K562 (cell line): ENCODE results near the gene NPEPPS. TPM values are rescaled to one million over a fixed set of nuclear protein-coding genes. Genes with fewer than 3 reads are reported as not detected.

Experiments used
- CCNT2 ChIP-seq: IDR thresholded peaks from 2 replicates; pipeline ENCODE4 v1.6.1; 2011; ENCODE audit warnings: borderline replicate concordance, low read depth, mild to moderate bottlenecking, moderate library complexity, mixed read lengths, low read length; ENCODE audit not compliant: insufficient read length; ENCODE audit errors: extremely low read depth
- ETV1 ChIP-seq: fragments of 450-650 bp; conservative IDR thresholded peaks from 2 replicates; pipeline ENCODE4 v1.6.1; 2016; ENCODE audit warnings: missing genetic modification characterization, control low read depth, low read depth, missing compliant biosample characterization
- HDAC2 ChIP-seq: fragments of 450-650 bp; IDR thresholded peaks from 2 replicates; pipeline ENCODE4 v1.6.1; 2016; ENCODE audit warnings: mild to moderate bottlenecking
- IFI16 ChIP-seq: fragments of 250-450 bp; sonication (Bioruptor Pico); IDR thresholded peaks from 2 replicates; pipeline ENCODE4 v2.1.2; 2022; ENCODE audit warnings: mild to moderate bottlenecking, inconsistent platforms
- MYBL2 ChIP-seq, 2 experiments: fragments of 450-650 bp in 1 of 2; sonication (generic) in 1 of 2; formaldehyde crosslinking in 1 of 2; IDR thresholded peaks; 2 replicates each; pipeline versions ENCODE4 v1.6.1 to v1.8.1; 2017 to 2022; ENCODE audit warnings: borderline replicate concordance in 1 of 2, inconsistent platforms in 1 of 2, low read depth in 1 of 2, mild to moderate bottlenecking in 1 of 2, missing genetic modification reagents in 1 of 2, moderate library complexity in 1 of 2
- NCOR1 ChIP-seq: fragments of 450-650 bp; IDR thresholded peaks from 2 replicates; pipeline ENCODE4 v1.6.1; 2016; ENCODE audit warnings: mild to moderate bottlenecking, moderate library complexity
- NFE2L1 ChIP-seq: fragments of 450-650 bp; IDR thresholded peaks from 2 replicates; pipeline ENCODE4 v1.6.1; 2016; ENCODE audit warnings: missing genetic modification characterization, low read depth, mild to moderate bottlenecking, missing compliant biosample characterization, moderate library complexity, borderline replicate concordance
- PHTF2 ChIP-seq: fragments of 250-450 bp; sonication (Bioruptor Pico); IDR thresholded peaks from 2 replicates; pipeline ENCODE4 v1.5.0; 2021; ENCODE audit warnings: mild to moderate bottlenecking
- PTBP1 ChIP-seq: fragments of 200-400 bp; formaldehyde crosslinking; IDR thresholded peaks from 2 replicates; pipeline ENCODE4 v1.6.1; 2017; ENCODE audit warnings: low read depth, low read length
- TBL1XR1 ChIP-seq, 2 experiments: IDR thresholded peaks; 2 replicates each; pipeline ENCODE4 v1.6.1; 2012; ENCODE audit warnings: improper control_type of control experiment in 2 of 2, low read length in 2 of 2, mild to moderate bottlenecking in 1 of 2
- TCF7 ChIP-seq: sonication (generic); IDR thresholded peaks from 2 replicates; pipeline ENCODE4 v1.6.1; 2016; ENCODE audit warnings: antibody characterized with exemption, borderline replicate concordance
- TEAD1 ChIP-seq, 2 experiments: fragments of 450-650 bp in 1 of 2; sonication (generic) in 1 of 2; formaldehyde crosslinking; IDR thresholded peaks; 2 replicates each; pipeline versions ENCODE4 v1.4.0 to v1.8.0; 2020 to 2022; ENCODE audit warnings: mild to moderate bottlenecking in 2 of 2, missing genetic modification reagents in 1 of 2
- ZFX ChIP-seq: sonication (generic); formaldehyde crosslinking; IDR thresholded peaks from 2 replicates; pipeline ENCODE4 v1.8.0; 2022; ENCODE audit warnings: mild to moderate bottlenecking, missing genetic modification reagents, moderate library complexity
- ZNF124 ChIP-seq: sonication (generic); formaldehyde crosslinking; IDR thresholded peaks from 2 replicates; pipeline ENCODE4 v1.8.1; 2022; ENCODE audit warnings: missing genetic modification reagents
- ZNF324 ChIP-seq: fragments of 250-450 bp; sonication (Bioruptor Pico); IDR thresholded peaks from 2 replicates; pipeline ENCODE4 v1.4.0; 2020; ENCODE audit warnings: mild to moderate bottlenecking
- polyA plus RNA-seq, 8 experiments: library from polyadenylated mRNA; depleted of rRNA in 4 of 8; stranded (reverse) in 5 of 8; unstranded in 3 of 8; fragments of >200 nt; fragmentation: Nextera tagmentation in 2 of 8; fragmentation: Illumina TruSeq in 1 of 8; extraction: Ambion mirVana in 2 of 8; extraction: Trizol in 1 of 8; gene quantifications; 2 replicates each; pipeline versions ENCODE4 v1.2.1 to v1.2.3, GENCODE V29; 2011 to 2014; ENCODE audit warnings: inconsistent platforms in 1 of 8, missing spikeins in 1 of 8
- total RNA-seq, 7 experiments: library from RNA; depleted of rRNA in 6 of 7; stranded (reverse); fragments of >200 nt in 6 of 7; fragmentation: Illumina TruSeq in 2 of 7; extraction: Trizol in 2 of 7; gene quantifications; 2 replicates each; pipeline versions ENCODE4 v1.2.1 to v1.2.3, GENCODE V29; 2011 to 2021; ENCODE audit warnings: low replicate concordance in 1 of 7
- TF ChIP-seq, protein P1 (sequence below): fragments of 250-450 bp; sonication (Bioruptor Pico); IDR thresholded peaks from 2 replicates; pipeline ENCODE4 v1.4.0; 2020; ENCODE audit warnings: mild to moderate bottlenecking, moderate library complexity
- TF ChIP-seq, protein P2 (sequence below): fragments of 250-450 bp; sonication (Bioruptor Pico); IDR thresholded peaks from 2 replicates; pipeline ENCODE4 v1.6.1; 2021; ENCODE audit warnings: mild to moderate bottlenecking
- TF ChIP-seq, protein P3 (sequence below), 2 experiments: fragments of 450-650 bp in 1 of 2; sonication (generic) in 1 of 2; formaldehyde crosslinking in 1 of 2; IDR thresholded peaks in 1 of 2; conservative IDR thresholded peaks in 1 of 2; 2 replicates each; pipeline versions ENCODE4 v1.6.1 to v1.8.1; 2016 to 2023; ENCODE audit warnings: mild to moderate bottlenecking in 2 of 2, moderate library complexity in 2 of 2, inconsistent platforms in 1 of 2, missing genetic modification reagents in 1 of 2
- TF ChIP-seq, protein P4 (sequence below): fragments of 450-650 bp; IDR thresholded peaks from 2 replicates; pipeline ENCODE4 v1.6.1; 2017; ENCODE audit warnings: antibody characterized with exemption

The NPEPPS gene
- total and polyA plus RNA-seq, 9 of the 15 experiments (the other 6 are each of a cell fraction or from before 2014, with no cell fraction given), result 21.4 to 108 (median 46.0) TPM

DNA sequence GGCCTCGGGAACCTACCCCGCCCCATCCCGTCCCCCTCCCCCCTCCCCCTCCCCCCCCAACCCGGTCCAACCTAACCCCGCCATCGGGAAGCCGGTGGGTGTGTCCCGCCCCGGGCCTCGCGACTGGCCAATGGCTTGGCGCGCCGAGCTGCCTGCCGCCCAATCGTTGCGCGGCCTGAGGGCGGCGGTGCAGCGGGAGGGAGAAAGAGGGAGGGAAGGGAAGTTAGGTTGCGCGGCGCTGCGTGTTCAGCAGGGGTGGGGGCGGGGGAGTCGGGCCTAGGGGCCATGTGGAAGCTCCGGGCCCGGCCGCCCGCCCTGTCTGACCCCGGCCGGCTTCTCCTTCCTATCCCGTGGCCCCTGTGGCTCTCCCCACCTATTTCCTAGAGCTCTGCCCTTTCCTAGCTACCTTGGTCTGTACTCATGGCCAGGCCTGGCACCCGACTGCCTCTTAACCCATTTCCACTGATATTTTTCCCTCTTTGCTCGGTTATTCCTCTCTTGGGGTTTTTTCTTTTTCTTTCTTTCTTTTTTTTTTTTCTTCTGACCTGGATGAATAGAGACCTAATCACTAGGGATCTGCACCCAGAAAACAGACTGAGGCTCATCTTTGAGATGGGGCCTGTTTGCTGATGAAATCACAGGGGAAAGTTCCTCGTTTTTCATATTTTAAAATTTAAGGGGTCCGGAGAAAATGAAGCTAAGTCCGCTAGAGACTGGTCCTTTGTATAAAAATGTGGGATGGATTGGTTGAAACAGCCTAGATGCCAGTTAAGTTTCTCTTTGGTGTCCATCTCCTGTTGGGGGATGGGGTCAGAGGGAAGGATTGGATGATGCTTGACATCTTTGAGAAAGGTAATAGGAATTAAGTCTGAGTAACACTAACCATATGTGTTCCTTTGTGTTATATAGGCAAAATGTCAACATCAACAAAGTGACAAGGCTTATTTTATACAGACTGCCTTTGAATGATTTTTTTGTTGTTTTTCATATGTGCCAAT, 119.9 kb downstream of the NPEPPS start (continued):
- no peak for TF ChIP-seq ZNF324 (CRISPR knock-in tag)
- TF ChIP-seq, protein P1, sequence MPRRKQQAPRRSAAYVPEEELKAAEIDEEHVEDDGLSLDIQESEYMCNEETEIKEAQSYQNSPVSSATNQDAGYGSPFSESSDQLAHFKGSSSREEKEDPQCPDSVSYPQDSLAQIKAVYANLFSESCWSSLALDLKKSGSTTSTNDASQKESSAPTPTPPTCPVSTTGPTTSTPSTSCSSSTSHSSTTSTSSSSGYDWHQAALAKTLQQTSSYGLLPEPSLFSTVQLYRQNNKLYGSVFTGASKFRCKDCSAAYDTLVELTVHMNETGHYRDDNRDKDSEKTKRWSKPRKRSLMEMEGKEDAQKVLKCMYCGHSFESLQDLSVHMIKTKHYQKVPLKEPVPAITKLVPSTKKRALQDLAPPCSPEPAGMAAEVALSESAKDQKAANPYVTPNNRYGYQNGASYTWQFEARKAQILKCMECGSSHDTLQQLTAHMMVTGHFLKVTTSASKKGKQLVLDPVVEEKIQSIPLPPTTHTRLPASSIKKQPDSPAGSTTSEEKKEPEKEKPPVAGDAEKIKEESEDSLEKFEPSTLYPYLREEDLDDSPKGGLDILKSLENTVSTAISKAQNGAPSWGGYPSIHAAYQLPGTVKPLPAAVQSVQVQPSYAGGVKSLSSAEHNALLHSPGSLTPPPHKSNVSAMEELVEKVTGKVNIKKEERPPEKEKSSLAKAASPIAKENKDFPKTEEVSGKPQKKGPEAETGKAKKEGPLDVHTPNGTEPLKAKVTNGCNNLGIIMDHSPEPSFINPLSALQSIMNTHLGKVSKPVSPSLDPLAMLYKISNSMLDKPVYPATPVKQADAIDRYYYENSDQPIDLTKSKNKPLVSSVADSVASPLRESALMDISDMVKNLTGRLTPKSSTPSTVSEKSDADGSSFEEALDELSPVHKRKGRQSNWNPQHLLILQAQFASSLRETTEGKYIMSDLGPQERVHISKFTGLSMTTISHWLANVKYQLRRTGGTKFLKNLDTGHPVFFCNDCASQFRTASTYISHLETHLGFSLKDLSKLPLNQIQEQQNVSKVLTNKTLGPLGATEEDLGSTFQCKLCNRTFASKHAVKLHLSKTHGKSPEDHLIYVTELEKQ, result no peak
- TF ChIP-seq ETV1 (tag), result no peak
- peak; percentile 80 for TF ChIP-seq CCNT2
- TF ChIP-seq ZNF124 (CRISPR knock-in tag), result no peak
- TF ChIP-seq, protein P2, sequence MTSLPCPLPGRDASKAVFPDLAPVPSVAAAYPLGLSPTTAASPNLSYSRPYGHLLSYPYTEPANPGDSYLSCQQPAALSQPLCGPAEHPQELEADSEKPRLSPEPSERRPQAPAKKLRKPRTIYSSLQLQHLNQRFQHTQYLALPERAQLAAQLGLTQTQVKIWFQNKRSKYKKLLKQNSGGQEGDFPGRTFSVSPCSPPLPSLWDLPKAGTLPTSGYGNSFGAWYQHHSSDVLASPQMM, result no peak
- no peak for TF ChIP-seq PTBP1
- TF ChIP-seq, protein P3, sequence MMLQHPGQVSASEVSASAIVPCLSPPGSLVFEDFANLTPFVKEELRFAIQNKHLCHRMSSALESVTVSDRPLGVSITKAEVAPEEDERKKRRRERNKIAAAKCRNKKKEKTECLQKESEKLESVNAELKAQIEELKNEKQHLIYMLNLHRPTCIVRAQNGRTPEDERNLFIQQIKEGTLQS (IDR thresholded peaks at IDR 0.05), result no peak
- TF ChIP-seq, protein P3 (CRISPR knock-in tag; conservative IDR thresholded peaks at IDR 0.05), result no peak
- TF ChIP-seq, protein P4, sequence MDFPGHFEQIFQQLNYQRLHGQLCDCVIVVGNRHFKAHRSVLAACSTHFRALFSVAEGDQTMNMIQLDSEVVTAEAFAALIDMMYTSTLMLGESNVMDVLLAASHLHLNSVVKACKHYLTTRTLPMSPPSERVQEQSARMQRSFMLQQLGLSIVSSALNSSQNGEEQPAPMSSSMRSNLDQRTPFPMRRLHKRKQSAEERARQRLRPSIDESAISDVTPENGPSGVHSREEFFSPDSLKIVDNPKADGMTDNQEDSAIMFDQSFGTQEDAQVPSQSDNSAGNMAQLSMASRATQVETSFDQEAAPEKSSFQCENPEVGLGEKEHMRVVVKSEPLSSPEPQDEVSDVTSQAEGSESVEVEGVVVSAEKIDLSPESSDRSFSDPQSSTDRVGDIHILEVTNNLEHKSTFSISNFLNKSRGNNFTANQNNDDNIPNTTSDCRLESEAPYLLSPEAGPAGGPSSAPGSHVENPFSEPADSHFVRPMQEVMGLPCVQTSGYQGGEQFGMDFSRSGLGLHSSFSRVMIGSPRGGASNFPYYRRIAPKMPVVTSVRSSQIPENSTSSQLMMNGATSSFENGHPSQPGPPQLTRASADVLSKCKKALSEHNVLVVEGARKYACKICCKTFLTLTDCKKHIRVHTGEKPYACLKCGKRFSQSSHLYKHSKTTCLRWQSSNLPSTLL, result 0 out of 2 replicates have a peak, but pooled peaks have one; percentile 40
- TF ChIP-seq PHTF2 (CRISPR knock-in tag), result no peak
- TF ChIP-seq HDAC2, result 0 out of 2 replicates have a peak, but pooled peaks have one; percentile 31
- peak in 1 of 2 experiments; percentile 10; a peak in 1 of 4 replicates for TF ChIP-seq TBL1XR1 (IDR thresholded peaks at IDR 0.05; ENCODE audit: low read length in 2 of 2)
- no peak for TF ChIP-seq IFI16
- TF ChIP-seq ZFX (CRISPR knock-in tag), result peak; percentile 69
- no peak for TF ChIP-seq NFE2L1 (tag)
- TF ChIP-seq MYBL2 (IDR thresholded peaks at IDR 0.05; ENCODE audit: low read depth), result no peak
- TF ChIP-seq MYBL2 (CRISPR knock-in tag; IDR thresholded peaks at IDR 0.05; ENCODE audit: borderline replicate concordance), result no peak
- peak in 1 of 2 experiments; percentile 29; a peak in 1 of 4 replicates for TF ChIP-seq TEAD1 (CRISPR knock-in tag; IDR thresholded peaks at IDR 0.05)
- no peak for TF ChIP-seq TCF7
- no peak for TF ChIP-seq NCOR1
